K562 (cell line): ENCODE data around the gene NMT1. TPM values are rescaled to one million over a fixed set of nuclear protein-coding genes. Genes with fewer than 3 reads are reported as not detected.

Experiments
- ATAC-seq: fragments of 200-7000 bp; cut with Tn5 transposase; 3 replicates; pipeline ENCODE4 v1.9.1; 2020; ENCODE audit warnings: moderate library complexity
- BruUV-seq: library from RNA; stranded (reverse); fragments of 400-500 nt; replicated peaks from 2 replicates; lab custom pipeline; 2021; lab: Mats Ljungman, UMichigan
- CTCF ChIA-PET: fragments of 300-600 bp; formaldehyde crosslinking; extraction: SDS; loops from one replicate; lab custom pipeline; 2021; ENCODE audit warnings: low intra/inter-chr PET ratio; lab: Yijun Ruan, JAX
- POLR2A ChIA-PET: fragments of 300-600, 350-650 bp; sonication (Branson Sonifier 250); formaldehyde crosslinking; extraction: SDS; loops from one replicate; lab custom pipeline; 2021; ENCODE audit warnings: antibody characterized with exemption, inconsistent platforms; lab: Yijun Ruan, JAX
- DNase-seq, 4 experiments: peaks; one replicate each; pipeline versions ENCODE4 v3.0.0 to v3.0.0-alpha.2; 2011 to 2018; ENCODE audit warnings: low spot score in 3 of 4, mixed read lengths in 3 of 4; ENCODE audit errors: extremely low read depth in 1 of 4
- FAIRE-seq: peaks from 2 replicates; lab custom pipeline; 2011; peaks lifted over from hg19 to GRCh38; lab: Jason Lieb, UNC
- H2AFZ ChIP-seq: 2 replicates; pipeline ENCODE4 v1.6.0; 2011; ENCODE audit warnings: low read depth, low read length, control low read depth, inconsistent platforms
- H3K27ac ChIP-seq: fragments of 200-600 bp; 3 replicates; pipeline ENCODE4 v1.8.0; 2011; ENCODE audit warnings: low read depth, mild to moderate bottlenecking, control low read depth, inconsistent platforms, low read length, moderate library complexity, mixed read lengths; ENCODE audit errors: extremely low read depth
- H3K27me3 ChIP-seq, 2 experiments: fragments of 300-600 bp in 1 of 2; 2 replicates in 1 of 2; 3 replicates in 1 of 2; pipeline versions ENCODE4 v1.6.0 to v1.8.0; 2011; ENCODE audit warnings: inconsistent platforms in 2 of 2, low read length in 2 of 2, mild to moderate bottlenecking in 1 of 2, mixed read lengths in 1 of 2, moderate library complexity in 1 of 2; ENCODE audit not compliant: control insufficient read depth in 2 of 2, insufficient read depth in 2 of 2
- H3K36me3 ChIP-seq: fragments of 300-600 bp; 3 replicates; pipeline ENCODE4 v1.8.0; 2011; ENCODE audit warnings: mild to moderate bottlenecking, low read length, inconsistent platforms; ENCODE audit not compliant: control insufficient read depth, insufficient read depth
- H3K4me1 ChIP-seq, 2 experiments: fragments of 200-600 bp in 1 of 2; replicated peaks in 1 of 2; 2 replicates in 1 of 2; 3 replicates in 1 of 2; pipeline versions ENCODE4 v1.5.1 to v1.8.0; 2011; ENCODE audit warnings: inconsistent platforms in 2 of 2, low read length in 2 of 2, mild to moderate bottlenecking in 1 of 2, mixed read lengths in 1 of 2, moderate library complexity in 1 of 2; ENCODE audit not compliant: control insufficient read depth in 2 of 2, insufficient read depth in 2 of 2
- H3K4me2 ChIP-seq: 2 replicates; pipeline ENCODE4 v1.6.1; 2011; ENCODE audit warnings: low read length, control low read depth, inconsistent platforms, mixed read lengths; ENCODE audit not compliant: insufficient read depth
- H3K4me3 ChIP-seq: fragments of 200-600 bp; sonication (generic), shearing (Covaris generic); 2 replicates; pipeline ENCODE4 v1.5.1; 2016; ENCODE audit warnings: control low read depth, inconsistent platforms
- H3K79me2 ChIP-seq: fragments of 200-600 bp; 3 replicates; pipeline ENCODE4 v1.8.0; 2011; ENCODE audit warnings: low read length, inconsistent platforms; ENCODE audit not compliant: control insufficient read depth, insufficient read depth
- H3K9ac ChIP-seq, 2 experiments: 2 replicates each; pipeline versions ENCODE4 v1.6.0 to v1.6.1; 2011; ENCODE audit warnings: low read depth in 2 of 2, low read length in 2 of 2, control low read depth in 1 of 2, inconsistent platforms in 1 of 2, mild to moderate bottlenecking in 1 of 2, mixed read lengths in 1 of 2; ENCODE audit not compliant: insufficient read depth in 1 of 2
- H3K9me1 ChIP-seq: one replicate; pipeline ENCODE4 v1.6.0; 2011; ENCODE audit warnings: inconsistent platforms, mild to moderate bottlenecking, low read length, moderate library complexity; ENCODE audit not compliant: control insufficient read depth, insufficient read depth
- H3K9me3 ChIP-seq: replicated peaks from 2 replicates; pipeline ENCODE4 v1.5.1; 2011; ENCODE audit warnings: low read depth, low read length, inconsistent platforms; ENCODE audit not compliant: control insufficient read depth, insufficient read depth
- H4K20me1 ChIP-seq: replicated peaks from 2 replicates; pipeline ENCODE4 v1.6.1; 2011; ENCODE audit warnings: low read length, inconsistent platforms, mixed read lengths; ENCODE audit not compliant: control insufficient read depth, insufficient read depth
- CBFA2T3 ChIP-seq: fragments of 450-650 bp; IDR thresholded peaks from 2 replicates; pipeline ENCODE4 v1.6.1; 2017
- CC2D1A ChIP-seq: fragments of 450-650 bp; IDR thresholded peaks from 2 replicates; pipeline ENCODE4 v1.6.1; 2017; ENCODE audit warnings: mild to moderate bottlenecking
- EHMT2 ChIP-seq: fragments of 450-650 bp; IDR thresholded peaks from 2 replicates; pipeline ENCODE4 v1.6.1; 2018; ENCODE audit warnings: antibody characterized with exemption
- MTA2 ChIP-seq: fragments of 450-650 bp; IDR thresholded peaks from 2 replicates; pipeline ENCODE4 v1.6.1; 2016; ENCODE audit warnings: low read depth
- POLR3A ChIP-seq: IDR thresholded peaks from 2 replicates; pipeline ENCODE4 v1.6.1; 2011; ENCODE audit warnings: borderline replicate concordance, mild to moderate bottlenecking, moderate library complexity; ENCODE audit not compliant: insufficient read length, insufficient read depth; ENCODE audit errors: extremely low read depth
- SMARCA5 ChIP-seq: fragments of 450-650 bp; IDR thresholded peaks from 2 replicates; pipeline ENCODE4 v1.6.1; 2016
- SRSF9 ChIP-seq: fragments of 200-400 bp; formaldehyde crosslinking; IDR thresholded peaks from 2 replicates; pipeline ENCODE4 v1.6.1; 2017; ENCODE audit warnings: low read depth, low read length, borderline replicate concordance
- ZNF217 ChIP-seq: sonication (generic); formaldehyde crosslinking; IDR thresholded peaks from 2 replicates; pipeline ENCODE4 v1.8.0; 2022; ENCODE audit warnings: mild to moderate bottlenecking, missing genetic modification reagents
- ZNF436 ChIP-seq: fragments of 250-450, 450-650 bp; sonication (Bioruptor Pico); formaldehyde crosslinking; IDR thresholded peaks from 2 replicates; pipeline ENCODE4 v1.7.0; 2020; ENCODE audit warnings: mild to moderate bottlenecking
- WGBS: fragments of 100-300 bp; shearing (Covaris generic); methylation state at CpG from one replicate; pipeline ENCODE4 v1.1.6; 2016; ENCODE audit warnings: low coverage, mixed read lengths; ENCODE audit not compliant: insufficient coverage; ENCODE audit errors: missing lambda C conversion rate; 5-methylcytosine and 5-hydroxymethylcytosine counted together
- in situ Hi-C: fragments of 300-500 bp; cut with MboI; formaldehyde crosslinking; loops from 4 replicates; pipeline ENCODE4 v1.15.0; 2018; ENCODE audit warnings: inconsistent platforms, mixed read lengths
- intact Hi-C: fragments of 100-400 bp; cut with micrococcal nuclease; formaldehyde crosslinking; loops from 2 replicates; pipeline ENCODE4 v1.14.2; 2022
- polyA plus RNA-seq, 8 experiments: library from polyadenylated mRNA; depleted of rRNA in 4 of 8; stranded (reverse) in 5 of 8; unstranded in 3 of 8; fragments of >200 nt; fragmentation: Nextera tagmentation in 2 of 8; fragmentation: Illumina TruSeq in 1 of 8; extraction: Ambion mirVana in 2 of 8; extraction: Trizol in 1 of 8; gene quantifications; 2 replicates each; pipeline versions ENCODE4 v1.2.1 to v1.2.3, GENCODE V29; 2011 to 2014; ENCODE audit warnings: inconsistent platforms in 1 of 8, missing spikeins in 1 of 8
- total RNA-seq, 7 experiments: library from RNA; depleted of rRNA in 6 of 7; stranded (reverse); fragments of >200 nt in 6 of 7; fragmentation: Illumina TruSeq in 2 of 7; extraction: Trizol in 2 of 7; gene quantifications; 2 replicates each; pipeline versions ENCODE4 v1.2.1 to v1.2.3, GENCODE V29; 2011 to 2021; ENCODE audit warnings: low replicate concordance in 1 of 7
- TF ChIP-seq, protein P1 (sequence below): sonication (generic); formaldehyde crosslinking; IDR thresholded peaks from 2 replicates; pipeline ENCODE4 v1.4.0; 2020; ENCODE audit warnings: mild to moderate bottlenecking, missing genetic modification reagents
- TF ChIP-seq, protein P2 (sequence below): fragments of 250-450 bp; sonication (Bioruptor Pico); IDR thresholded peaks from 2 replicates; pipeline ENCODE4 v1.5.0; 2020; ENCODE audit warnings: mild to moderate bottlenecking, borderline replicate concordance
- TF ChIP-seq, protein P3 (sequence below): fragments of 450-650 bp; formaldehyde crosslinking; IDR thresholded peaks from 2 replicates; pipeline ENCODE4 v1.4.0; 2020; ENCODE audit warnings: mild to moderate bottlenecking, moderate library complexity
- TF ChIP-seq, protein P4 (sequence below): fragments of 450-650 bp; formaldehyde crosslinking; IDR thresholded peaks from 2 replicates; pipeline ENCODE4 v1.4.0; 2020; ENCODE audit warnings: mild to moderate bottlenecking, moderate library complexity

Gene NMT1
- total and polyA plus RNA-seq, 9 of the 15 experiments (the other 6 are each of a cell fraction or from before 2014, with no cell fraction given), result 86.7 to 569 (median 213) TPM

DNA sequence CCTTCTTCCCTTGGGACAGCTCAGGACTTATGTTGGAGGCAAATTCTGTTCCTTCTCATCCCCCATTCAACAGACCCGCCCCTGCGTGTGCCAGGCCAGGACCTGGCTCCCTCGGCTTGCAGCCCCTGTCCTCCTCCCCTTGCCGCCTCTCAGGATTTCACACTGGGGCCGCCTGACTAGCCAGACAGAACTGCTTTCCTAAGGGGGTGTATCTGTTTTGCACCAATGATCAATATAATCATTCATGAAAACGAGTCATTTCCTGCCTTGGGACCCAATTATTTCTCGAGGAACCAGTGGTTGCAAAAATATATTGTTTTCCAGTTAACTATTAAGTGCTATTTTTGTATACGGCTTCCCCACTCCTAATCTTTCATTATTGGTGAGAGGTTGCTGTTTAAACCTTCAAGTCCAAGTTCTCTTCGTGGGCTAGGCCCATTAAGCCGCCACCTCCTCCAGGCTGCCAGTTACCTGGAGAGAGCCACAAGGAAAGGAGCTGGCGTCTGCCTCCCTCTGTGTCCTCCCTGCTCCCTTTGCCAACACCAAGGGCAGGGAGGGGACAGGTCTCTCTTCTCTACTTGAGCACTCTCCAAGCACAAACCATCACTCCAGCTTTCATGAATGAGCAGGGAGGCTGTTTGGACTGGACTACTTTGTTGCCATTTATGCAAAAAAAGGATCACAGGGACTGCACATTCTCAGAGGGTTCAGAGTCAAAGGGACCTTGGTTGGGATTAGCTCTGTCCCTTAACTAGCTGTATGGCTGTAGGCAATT lies 18.6 kb upstream of the NMT1 start:
- in situ Hi-C loops, result no loop called here
- CTCF ChIA-PET, result no interaction called here
- TF ChIP-seq, protein P1, sequence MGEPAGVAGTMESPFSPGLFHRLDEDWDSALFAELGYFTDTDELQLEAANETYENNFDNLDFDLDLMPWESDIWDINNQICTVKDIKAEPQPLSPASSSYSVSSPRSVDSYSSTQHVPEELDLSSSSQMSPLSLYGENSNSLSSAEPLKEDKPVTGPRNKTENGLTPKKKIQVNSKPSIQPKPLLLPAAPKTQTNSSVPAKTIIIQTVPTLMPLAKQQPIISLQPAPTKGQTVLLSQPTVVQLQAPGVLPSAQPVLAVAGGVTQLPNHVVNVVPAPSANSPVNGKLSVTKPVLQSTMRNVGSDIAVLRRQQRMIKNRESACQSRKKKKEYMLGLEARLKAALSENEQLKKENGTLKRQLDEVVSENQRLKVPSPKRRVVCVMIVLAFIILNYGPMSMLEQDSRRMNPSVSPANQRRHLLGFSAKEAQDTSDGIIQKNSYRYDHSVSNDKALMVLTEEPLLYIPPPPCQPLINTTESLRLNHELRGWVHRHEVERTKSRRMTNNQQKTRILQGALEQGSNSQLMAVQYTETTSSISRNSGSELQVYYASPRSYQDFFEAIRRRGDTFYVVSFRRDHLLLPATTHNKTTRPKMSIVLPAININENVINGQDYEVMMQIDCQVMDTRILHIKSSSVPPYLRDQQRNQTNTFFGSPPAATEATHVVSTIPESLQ (CRISPR knock-in tag), result no peak
- TF ChIP-seq, protein P2, sequence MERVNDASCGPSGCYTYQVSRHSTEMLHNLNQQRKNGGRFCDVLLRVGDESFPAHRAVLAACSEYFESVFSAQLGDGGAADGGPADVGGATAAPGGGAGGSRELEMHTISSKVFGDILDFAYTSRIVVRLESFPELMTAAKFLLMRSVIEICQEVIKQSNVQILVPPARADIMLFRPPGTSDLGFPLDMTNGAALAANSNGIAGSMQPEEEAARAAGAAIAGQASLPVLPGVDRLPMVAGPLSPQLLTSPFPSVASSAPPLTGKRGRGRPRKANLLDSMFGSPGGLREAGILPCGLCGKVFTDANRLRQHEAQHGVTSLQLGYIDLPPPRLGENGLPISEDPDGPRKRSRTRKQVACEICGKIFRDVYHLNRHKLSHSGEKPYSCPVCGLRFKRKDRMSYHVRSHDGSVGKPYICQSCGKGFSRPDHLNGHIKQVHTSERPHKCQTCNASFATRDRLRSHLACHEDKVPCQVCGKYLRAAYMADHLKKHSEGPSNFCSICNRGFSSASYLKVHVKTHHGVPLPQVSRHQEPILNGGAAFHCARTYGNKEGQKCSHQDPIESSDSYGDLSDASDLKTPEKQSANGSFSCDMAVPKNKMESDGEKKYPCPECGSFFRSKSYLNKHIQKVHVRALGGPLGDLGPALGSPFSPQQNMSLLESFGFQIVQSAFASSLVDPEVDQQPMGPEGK, result no peak
- TF ChIP-seq, protein P3, sequence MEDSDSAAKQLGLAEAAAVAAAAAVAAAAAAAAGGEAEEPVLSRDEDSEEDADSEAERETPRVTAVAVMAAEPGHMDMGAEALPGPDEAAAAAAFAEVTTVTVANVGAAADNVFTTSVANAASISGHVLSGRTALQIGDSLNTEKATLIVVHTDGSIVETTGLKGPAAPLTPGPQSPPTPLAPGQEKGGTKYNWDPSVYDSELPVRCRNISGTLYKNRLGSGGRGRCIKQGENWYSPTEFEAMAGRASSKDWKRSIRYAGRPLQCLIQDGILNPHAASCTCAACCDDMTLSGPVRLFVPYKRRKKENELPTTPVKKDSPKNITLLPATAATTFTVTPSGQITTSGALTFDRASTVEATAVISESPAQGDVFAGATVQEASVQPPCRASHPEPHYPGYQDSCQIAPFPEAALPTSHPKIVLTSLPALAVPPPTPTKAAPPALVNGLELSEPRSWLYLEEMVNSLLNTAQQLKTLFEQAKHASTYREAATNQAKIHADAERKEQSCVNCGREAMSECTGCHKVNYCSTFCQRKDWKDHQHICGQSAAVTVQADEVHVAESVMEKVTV (CRISPR knock-in tag), result no peak
- no peak for TF ChIP-seq EHMT2
- TF ChIP-seq CBFA2T3, result no peak
- TF ChIP-seq, protein P4, sequence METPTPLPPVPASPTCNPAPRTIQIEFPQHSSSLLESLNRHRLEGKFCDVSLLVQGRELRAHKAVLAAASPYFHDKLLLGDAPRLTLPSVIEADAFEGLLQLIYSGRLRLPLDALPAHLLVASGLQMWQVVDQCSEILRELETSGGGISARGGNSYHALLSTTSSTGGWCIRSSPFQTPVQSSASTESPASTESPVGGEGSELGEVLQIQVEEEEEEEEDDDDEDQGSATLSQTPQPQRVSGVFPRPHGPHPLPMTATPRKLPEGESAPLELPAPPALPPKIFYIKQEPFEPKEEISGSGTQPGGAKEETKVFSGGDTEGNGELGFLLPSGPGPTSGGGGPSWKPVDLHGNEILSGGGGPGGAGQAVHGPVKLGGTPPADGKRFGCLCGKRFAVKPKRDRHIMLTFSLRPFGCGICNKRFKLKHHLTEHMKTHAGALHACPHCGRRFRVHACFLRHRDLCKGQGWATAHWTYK (CRISPR knock-in tag), result no peak
- TF ChIP-seq POLR3A, result no peak
- TF ChIP-seq SMARCA5, result no peak
- TF ChIP-seq ZNF217 (CRISPR knock-in tag), result no peak
- TF ChIP-seq ZNF436 (CRISPR knock-in tag), result no peak
- no peak for TF ChIP-seq MTA2
- no peak for TF ChIP-seq CC2D1A
- no peak for TF ChIP-seq SRSF9

More for the DNA sequence above, 18.6 kb upstream of the NMT1 start:
- peaks cover 13% of the 10 kb centered on the region; the same call in 1 of the 3 replicates for H3K36me3 ChIP-seq
- ATAC-seq, result no peak
- H3K9ac ChIP-seq, result no peak overlapping the region
- H3K4me2 ChIP-seq, result no peak overlapping the region
- H3K4me1 ChIP-seq, result peaks cover 4 to 12% of the 10 kb centered on the region in 2 experiments; a peak in 4 of 5 replicates
- intact Hi-C loops, result no loop called here
- H2AFZ ChIP-seq, result no peak overlapping the region
- FAIRE-seq, result no peak
- WGBS, result 79% methylated on average over 11 of the region's 11 CpGs
- H3K27me3 ChIP-seq, result no peaks in the 10 kb centered on the region
- peaks cover 29% of the 10 kb centered on the region for H3K79me2 ChIP-seq
- no peak overlapping the region for H3K4me3 ChIP-seq
- no peaks in the 10 kb centered on the region for H3K9me3 ChIP-seq
- no peaks in the 10 kb centered on the region for H3K9me1 ChIP-seq
- POLR2A ChIA-PET, result interaction anchor here (0.6 to 1.0 kb wide), 4 partner anchors 8 to 1196 kb away, joined by 3 to 4 read pairs (median 3); partner anchors contain the start of gene CD300LG
- DNase-seq, result no peak
- BruUV-seq, result no TSS peak
- H3K27ac ChIP-seq, result no peak overlapping the region
- H4K20me1 ChIP-seq, result no peaks in the 10 kb centered on the region; the same call in none of the 2 replicates
